Endothelial cell of umbilical vein (primary cell): ENCODE measurements around the gene LIN7A. TPM values are rescaled to one million over a fixed set of nuclear protein-coding genes. Genes with fewer than 3 reads are reported as not detected.

ENCODE experiments used
- BruUV-seq: library from RNA; stranded (reverse); fragments of 400-500 nt; replicated peaks from 2 replicates; lab custom pipeline; 2021; lab: Mats Ljungman, UMichigan
- CTCF ChIA-PET: fragments of 300-600, 350-600 bp; sonication (Branson Sonifier 250); formaldehyde crosslinking; loops from one replicate; lab custom pipeline; 2021; ENCODE audit warnings: antibody characterized with exemption, inconsistent platforms; lab: Charles Lee
- POLR2A ChIA-PET: fragments of 300-600, 350-600 bp; sonication (Branson Sonifier 250); formaldehyde crosslinking; loops from one replicate; lab custom pipeline; 2021; ENCODE audit warnings: antibody characterized with exemption, inconsistent platforms; lab: Charles Lee
- DNase-seq: peaks from one replicate; pipeline ENCODE4 v3.0.0-alpha.2; 2011; ENCODE audit warnings: low read depth, low spot score
- FAIRE-seq: peaks from 2 replicates; lab custom pipeline; 2011; peaks lifted over from hg19 to GRCh38; lab: Jason Lieb, UNC
- H2AFZ ChIP-seq: 2 replicates; pipeline ENCODE4 v1.6.0; 2012; ENCODE audit warnings: low read depth, low read length, control low read depth, inconsistent platforms
- H3K27ac ChIP-seq: 2 replicates; pipeline ENCODE4 v1.5.1; 2011; ENCODE audit warnings: low read depth, mild to moderate bottlenecking, control low read depth, low read length, moderate library complexity; ENCODE audit not compliant: insufficient read depth
- H3K27me3 ChIP-seq, 2 experiments: 2 replicates each; pipeline versions ENCODE4 v1.6.0 to v1.6.1; 2011; ENCODE audit warnings: low read length in 2 of 2, mixed read lengths in 1 of 2; ENCODE audit not compliant: control insufficient read depth in 2 of 2, insufficient read depth in 2 of 2
- H3K36me3 ChIP-seq, 2 experiments: 2 replicates in 1 of 2; 3 replicates in 1 of 2; pipeline ENCODE4 v1.5.1; 2011; ENCODE audit warnings: low read length in 2 of 2, mild to moderate bottlenecking in 1 of 2, moderate library complexity in 1 of 2; ENCODE audit not compliant: control insufficient read depth in 2 of 2, insufficient read depth in 2 of 2; ENCODE audit errors: extremely low read depth in 1 of 2
- H3K4me1 ChIP-seq: 3 replicates; pipeline ENCODE4 v1.5.1; 2011; ENCODE audit warnings: mild to moderate bottlenecking, low read length; ENCODE audit not compliant: control insufficient read depth, insufficient read depth; ENCODE audit errors: extremely low read depth
- H3K4me2 ChIP-seq: 2 replicates; pipeline ENCODE4 v1.6.1; 2011; ENCODE audit warnings: low read length, control low read depth, mixed read lengths; ENCODE audit not compliant: insufficient read depth
- H3K4me3 ChIP-seq, 3 experiments: fragments of 200-600 bp in 1 of 3; sonication (generic), shearing (Covaris generic) in 1 of 3; replicated peaks in 1 of 3; 2 replicates each; pipeline ENCODE4 v1.5.1; 2011 to 2016; ENCODE audit warnings: control low read depth in 3 of 3, low read length in 3 of 3, mild to moderate bottlenecking in 2 of 3, inconsistent platforms in 1 of 3, low read depth in 1 of 3, moderate library complexity in 1 of 3; ENCODE audit not compliant: insufficient read depth in 1 of 3
- H3K79me2 ChIP-seq: 2 replicates; pipeline ENCODE4 v1.6.0; 2012; ENCODE audit warnings: low read length, inconsistent platforms; ENCODE audit not compliant: control insufficient read depth, insufficient read depth
- H3K9ac ChIP-seq: replicated peaks from 2 replicates; pipeline ENCODE3; 2011; ENCODE audit warnings: low read length, control low read depth; ENCODE audit not compliant: insufficient read depth; ENCODE audit errors: extremely low read depth
- H3K9me1 ChIP-seq: replicated peaks from 3 replicates; pipeline ENCODE4 v1.6.0; 2011; ENCODE audit warnings: mild to moderate bottlenecking, low read length; ENCODE audit not compliant: control insufficient read depth, insufficient read depth; ENCODE audit errors: extremely low read depth
- H3K9me3 ChIP-seq: replicated peaks from 2 replicates; pipeline ENCODE4 v1.5.1; 2012; ENCODE audit warnings: low read length, inconsistent platforms; ENCODE audit not compliant: control insufficient read depth, insufficient read depth
- H4K20me1 ChIP-seq: replicated peaks from 2 replicates; pipeline ENCODE3; 2011; ENCODE audit warnings: mild to moderate bottlenecking, low read length; ENCODE audit not compliant: control insufficient read depth, insufficient read depth; ENCODE audit errors: extremely low read depth
- EZH2 ChIP-seq: IDR thresholded peaks from 2 replicates; pipeline ENCODE4 v1.6.1; 2012; ENCODE audit warnings: borderline replicate concordance, low read depth, mild to moderate bottlenecking, moderate library complexity, low read length, inconsistent platforms; ENCODE audit not compliant: severe bottlenecking
- FOS ChIP-seq: IDR thresholded peaks from 2 replicates; pipeline ENCODE4 v1.6.1; 2011; ENCODE audit warnings: mild to moderate bottlenecking, low read length, moderate library complexity, borderline replicate concordance; ENCODE audit not compliant: insufficient read depth
- GATA2 ChIP-seq: IDR thresholded peaks from 2 replicates; pipeline ENCODE4 v1.7.0; 2011; ENCODE audit warnings: low read depth, mild to moderate bottlenecking, moderate library complexity, mixed read lengths, low read length; ENCODE audit not compliant: insufficient read length, insufficient read depth
- JUN ChIP-seq: IDR thresholded peaks from 2 replicates; pipeline ENCODE4 v1.6.1; 2011; ENCODE audit warnings: borderline replicate concordance, low read depth; ENCODE audit not compliant: insufficient read length, insufficient read depth
- MYC ChIP-seq: IDR thresholded peaks from one replicate; pipeline ENCODE4 v1.6.1; 2011; ENCODE audit warnings: mild to moderate bottlenecking, low read depth, low read length
- POLR2A ChIP-seq: IDR thresholded peaks from 2 replicates; pipeline ENCODE4 v1.6.1; 2012; ENCODE audit warnings: low read depth, mild to moderate bottlenecking, control low read depth, low read length
- POLR2AphosphoS5 ChIP-seq: IDR thresholded peaks from 2 replicates; pipeline ENCODE4 v1.6.1; 2012; ENCODE audit warnings: low read depth, mild to moderate bottlenecking, control low read depth, low read length, moderate library complexity; ENCODE audit not compliant: insufficient read depth
- dilution Hi-C: fragments of 300-500 bp; cut with MboI; formaldehyde crosslinking; loops from one replicate; pipeline ENCODE4 v1.15.0; 2019; ENCODE audit warnings: low sequenced_read_pairs; ENCODE audit not compliant: extremely low pct_ligation_motif_present
- intact Hi-C: fragments of 100-400 bp; cut with micrococcal nuclease; formaldehyde crosslinking; loops from one replicate; pipeline ENCODE4 v1.10.0; 2022
- polyA plus RNA-seq, 4 experiments: library from polyadenylated mRNA; depleted of rRNA in 3 of 4; stranded (reverse) in 3 of 4; unstranded in 1 of 4; fragments of >200 nt; gene quantifications; 2 replicates each; pipeline versions ENCODE4 v1.2.1 to v1.2.3, GENCODE V29; 2011 to 2012; ENCODE audit warnings: missing spikeins in 1 of 4
- total RNA-seq: library from RNA; stranded (reverse); gene quantifications from 2 replicates; pipeline ENCODE4 v1.2.3, GENCODE V29; 2021
- TF ChIP-seq, protein P1 (sequence below), 2 donors: IDR thresholded peaks; 1 replicate in 1 of 2; 2 replicates in 1 of 2; pipeline ENCODE4 v1.5.1; 2011; ENCODE audit warnings: low read length in 2 of 2, mild to moderate bottlenecking in 2 of 2, moderate library complexity in 2 of 2, control low read depth in 1 of 2, inconsistent platforms in 1 of 2, low read depth in 1 of 2; ENCODE audit not compliant: insufficient read depth in 1 of 2; ENCODE audit errors: extremely low read depth in 1 of 2
- TF ChIP-seq, protein P2 (sequence below): IDR thresholded peaks from 2 replicates; pipeline ENCODE4 v1.6.1; 2011; ENCODE audit not compliant: insufficient read depth, insufficient read length

Gene LIN7A
- total and polyA plus RNA-seq, 2 donors (not counting 3 experiments of a cell fraction or from before 2014, with no cell fraction given), result 1.6 to 4.3 TPM

DNA sequence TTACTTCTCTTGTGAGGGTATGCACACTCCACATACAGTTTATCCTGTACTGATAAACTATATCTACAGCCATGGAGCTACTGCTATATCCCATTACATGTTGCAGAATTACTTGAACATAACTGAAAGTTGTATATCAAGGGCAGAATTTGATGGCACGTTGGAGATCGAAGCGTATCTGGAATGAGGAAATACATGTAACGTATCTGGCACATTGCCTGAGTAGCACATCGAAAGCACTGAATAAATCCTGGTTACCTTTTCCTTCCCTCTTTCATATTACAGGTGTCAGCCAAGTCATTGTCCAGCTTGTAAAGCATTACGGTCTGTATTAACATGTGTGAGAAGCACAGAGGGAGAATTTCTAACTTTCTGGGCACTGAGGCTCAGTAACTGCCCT lies 42.1 kb upstream of the LIN7A start:
- Histone ChIP-seq H3K9me3 (no peaks in the 10 kb centered on the region), H3K9me1 (no peaks in the 10 kb centered on the region), H3K79me2 (no peaks in the 10 kb centered on the region), H3K36me3 (no peaks in the 10 kb centered on the region), H3K9ac (no peak overlapping the region), H2AFZ (no peak overlapping the region), H4K20me1 (no peaks in the 10 kb centered on the region), H3K4me2 (no peak overlapping the region), H3K27me3 (no peaks in the 10 kb centered on the region), H3K4me1 (no peaks in the 10 kb centered on the region), H3K4me3 (no peak overlapping the region), H3K27ac (no peak overlapping the region)
- CTCF ChIA-PET, result interaction anchor here (0.9 kb wide), 1 partner anchor 149 kb away, joined by 4 read pairs; no protein-coding TSS in a partner anchor
- DNase-seq, result no peak
- dilution Hi-C loops (no loop called here), intact Hi-C loops (no loop called here)
- FAIRE-seq, result no peak
- POLR2A ChIA-PET, result no interaction called here
- TF ChIP-seq, protein P1, sequence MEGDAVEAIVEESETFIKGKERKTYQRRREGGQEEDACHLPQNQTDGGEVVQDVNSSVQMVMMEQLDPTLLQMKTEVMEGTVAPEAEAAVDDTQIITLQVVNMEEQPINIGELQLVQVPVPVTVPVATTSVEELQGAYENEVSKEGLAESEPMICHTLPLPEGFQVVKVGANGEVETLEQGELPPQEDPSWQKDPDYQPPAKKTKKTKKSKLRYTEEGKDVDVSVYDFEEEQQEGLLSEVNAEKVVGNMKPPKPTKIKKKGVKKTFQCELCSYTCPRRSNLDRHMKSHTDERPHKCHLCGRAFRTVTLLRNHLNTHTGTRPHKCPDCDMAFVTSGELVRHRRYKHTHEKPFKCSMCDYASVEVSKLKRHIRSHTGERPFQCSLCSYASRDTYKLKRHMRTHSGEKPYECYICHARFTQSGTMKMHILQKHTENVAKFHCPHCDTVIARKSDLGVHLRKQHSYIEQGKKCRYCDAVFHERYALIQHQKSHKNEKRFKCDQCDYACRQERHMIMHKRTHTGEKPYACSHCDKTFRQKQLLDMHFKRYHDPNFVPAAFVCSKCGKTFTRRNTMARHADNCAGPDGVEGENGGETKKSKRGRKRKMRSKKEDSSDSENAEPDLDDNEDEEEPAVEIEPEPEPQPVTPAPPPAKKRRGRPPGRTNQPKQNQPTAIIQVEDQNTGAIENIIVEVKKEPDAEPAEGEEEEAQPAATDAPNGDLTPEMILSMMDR (IDR thresholded peaks at IDR 0.05; ENCODE audit: extremely low read depth in 1 of 2, insufficient read depth in 1 of 2, low read depth in 1 of 2, low read length in 2 of 2), result no peak
- TF ChIP-seq POLR2A, result no peak
- TF ChIP-seq, protein P2, sequence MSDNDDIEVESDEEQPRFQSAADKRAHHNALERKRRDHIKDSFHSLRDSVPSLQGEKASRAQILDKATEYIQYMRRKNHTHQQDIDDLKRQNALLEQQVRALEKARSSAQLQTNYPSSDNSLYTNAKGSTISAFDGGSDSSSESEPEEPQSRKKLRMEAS, result no peak
- no TSS peak for BruUV-seq

DNA sequence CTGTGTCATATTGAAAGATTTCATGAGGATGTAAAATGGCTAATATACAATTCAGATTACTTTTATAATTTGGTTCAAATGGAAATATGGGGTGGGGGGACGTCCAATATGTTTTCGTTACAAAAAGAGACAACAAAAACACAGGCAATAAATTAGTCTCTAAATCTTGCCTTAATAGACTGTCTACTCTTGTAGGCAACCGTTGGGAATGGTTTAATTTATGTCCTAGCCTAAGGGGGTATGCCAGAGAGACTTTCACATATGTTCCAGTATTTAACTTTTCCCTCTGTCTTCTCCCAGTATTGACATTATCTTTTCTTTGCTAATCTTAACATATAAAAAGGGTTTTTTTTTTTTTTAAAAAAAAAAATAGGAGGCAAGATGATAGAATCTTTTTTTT lies 41.5 kb upstream of the LIN7A start:
- POLR2A ChIA-PET, result no interaction called here
- Histone ChIP-seq H3K4me1 (no peaks in the 10 kb centered on the region), H2AFZ (no peak overlapping the region), H3K36me3 (no peaks in the 10 kb centered on the region), H3K27ac (no peak overlapping the region), H3K9ac (no peak overlapping the region), H3K9me3 (no peaks in the 10 kb centered on the region), H4K20me1 (no peaks in the 10 kb centered on the region), H3K4me2 (no peak overlapping the region), H3K27me3 (no peaks in the 10 kb centered on the region), H3K4me3 (no peak overlapping the region), H3K79me2 (no peaks in the 10 kb centered on the region), H3K9me1 (no peaks in the 10 kb centered on the region)
- dilution Hi-C loops, result no loop called here
- DNase-seq (no peak), FAIRE-seq (no peak)
- intact Hi-C loops, result no loop called here
- CTCF ChIA-PET, result interaction anchor here (0.6 to 1.0 kb wide), 3 partner anchors 17 to 279 kb away, joined by 3 to 4 read pairs (median 4); no protein-coding TSS in a partner anchor
- no TSS peak for BruUV-seq
- TF ChIP-seq FOS, result no peak
- TF ChIP-seq POLR2AphosphoS5, result no peak
- no peak for TF ChIP-seq POLR2A
- no peak for TF ChIP-seq EZH2
- TF ChIP-seq MYC, result no peak
- TF ChIP-seq, protein P1 (IDR thresholded peaks at IDR 0.05; ENCODE audit: extremely low read depth in 1 of 2, insufficient read depth in 1 of 2, low read depth in 1 of 2, low read length in 2 of 2), result no peak
- TF ChIP-seq, protein P2, result no peak
- TF ChIP-seq JUN, result no peak
- TF ChIP-seq GATA2, result no peak
